ENCODE results near the gene BCAN. TPM values are rescaled to one million over a fixed set of nuclear protein-coding genes. Genes with fewer than 3 reads are reported as not detected.
A peak's percentile ranks its signal among the peaks of the same experiment; 100 is the strongest.

Gene BCAN
- total RNA-seq, 1 experiment from 2014 or later: 1.2 TPM

DNA sequence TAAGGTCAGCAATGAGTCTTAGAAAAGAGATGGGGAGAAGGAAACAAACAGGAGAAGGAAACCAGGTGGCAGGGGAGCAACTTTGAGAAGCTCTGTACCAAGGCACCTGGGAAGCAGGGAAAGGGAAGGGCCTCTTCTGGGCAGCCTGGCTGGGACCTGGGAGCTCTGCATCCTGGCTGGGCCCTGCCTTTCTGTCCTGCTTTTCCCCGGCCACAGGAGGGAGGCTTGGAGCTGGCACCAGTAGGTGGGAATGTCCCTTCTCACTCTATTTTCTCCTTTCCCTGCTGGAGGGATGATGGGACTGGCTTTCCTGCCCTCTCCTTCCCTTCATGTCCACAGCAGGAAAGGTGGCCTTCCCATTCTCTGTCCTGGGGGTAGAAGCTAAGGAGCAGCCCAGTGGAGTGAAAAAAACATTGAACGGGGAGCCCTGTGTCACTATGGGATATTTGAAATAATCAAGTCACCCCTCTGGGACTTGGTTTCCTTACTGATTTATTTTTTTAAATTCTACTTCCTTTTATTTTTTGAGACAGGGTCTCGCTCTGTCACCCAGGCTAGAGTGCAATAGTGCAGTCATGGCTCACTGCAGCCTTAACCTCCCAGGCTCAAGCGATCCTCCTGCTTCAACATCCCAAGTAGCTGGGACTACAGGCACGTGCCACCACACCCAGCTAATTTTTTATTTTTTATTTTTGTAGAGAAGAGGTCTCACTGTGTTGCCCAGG, 40.4 kb downstream of the BCAN start:
- H3K9me3 ChIP-seq (ENCODE audit: control insufficient read depth, low read depth, low read length): no peaks in the 10 kb centered on the region
- H3K27me3 ChIP-seq (ENCODE audit: insufficient read depth, low read length): no peaks in the 10 kb centered on the region
- H2AK5ac ChIP-seq (ENCODE audit: insufficient read length, low read length): no peak overlapping the region
- no peak overlapping the region for H2AFZ ChIP-seq (ENCODE audit: low read length)
- no peak overlapping the region for H3K56ac ChIP-seq (ENCODE audit: insufficient read length, low read depth, low read length)
- no peaks in the 10 kb centered on the region for H3K4me1 ChIP-seq (ENCODE audit: insufficient read depth, low read length)
- peaks cover 34% of the 10 kb centered on the region for H3K27me3 Mint-ChIP-seq (ENCODE audit: low read depth)
- H3K79me1 ChIP-seq (ENCODE audit: insufficient read depth, low read depth, low read length, poor library complexity, severe bottlenecking): no peaks in the 10 kb centered on the region
- no peak overlapping the region for H3K4me2 ChIP-seq (ENCODE audit: insufficient read depth, insufficient read length, low read length)
- no peak overlapping the region for H2BK12ac ChIP-seq (ENCODE audit: insufficient read length, low read depth, low read length)
- no peak overlapping the region for H2BK120ac ChIP-seq (ENCODE audit: low read depth, low read length, poor library complexity, severe bottlenecking)
- H3K4ac ChIP-seq (ENCODE audit: low read depth, low read length): no peak overlapping the region
- H3K4me1 Mint-ChIP-seq: peaks cover 25 to 39% of the 10 kb centered on the region in 2 experiments
- no peak overlapping the region for H2BK5ac ChIP-seq (ENCODE audit: insufficient read length, low read length)
- H4K8ac ChIP-seq (replicated peaks; ENCODE audit: insufficient read length, low read depth, low read length): no peak overlapping the region
- no peak overlapping the region for H3K9ac ChIP-seq (ENCODE audit: extremely low read depth, insufficient read length, low read length)
- peak; percentile 77 for DNase-seq
- no peak overlapping the region for H3K27ac ChIP-seq (ENCODE audit: insufficient read length, low read depth, low read length)
- no CpG with 5 or more reads among the region's 5 CpGs for WGBS (ENCODE audit: extremely low coverage, insufficient read length, low lambda C conversion rate)
- no peak overlapping the region for H3K4me3 Mint-ChIP-seq
- no peaks in the 10 kb centered on the region for H3K9me3 Mint-ChIP-seq
- TF ChIP-seq, protein P1, sequence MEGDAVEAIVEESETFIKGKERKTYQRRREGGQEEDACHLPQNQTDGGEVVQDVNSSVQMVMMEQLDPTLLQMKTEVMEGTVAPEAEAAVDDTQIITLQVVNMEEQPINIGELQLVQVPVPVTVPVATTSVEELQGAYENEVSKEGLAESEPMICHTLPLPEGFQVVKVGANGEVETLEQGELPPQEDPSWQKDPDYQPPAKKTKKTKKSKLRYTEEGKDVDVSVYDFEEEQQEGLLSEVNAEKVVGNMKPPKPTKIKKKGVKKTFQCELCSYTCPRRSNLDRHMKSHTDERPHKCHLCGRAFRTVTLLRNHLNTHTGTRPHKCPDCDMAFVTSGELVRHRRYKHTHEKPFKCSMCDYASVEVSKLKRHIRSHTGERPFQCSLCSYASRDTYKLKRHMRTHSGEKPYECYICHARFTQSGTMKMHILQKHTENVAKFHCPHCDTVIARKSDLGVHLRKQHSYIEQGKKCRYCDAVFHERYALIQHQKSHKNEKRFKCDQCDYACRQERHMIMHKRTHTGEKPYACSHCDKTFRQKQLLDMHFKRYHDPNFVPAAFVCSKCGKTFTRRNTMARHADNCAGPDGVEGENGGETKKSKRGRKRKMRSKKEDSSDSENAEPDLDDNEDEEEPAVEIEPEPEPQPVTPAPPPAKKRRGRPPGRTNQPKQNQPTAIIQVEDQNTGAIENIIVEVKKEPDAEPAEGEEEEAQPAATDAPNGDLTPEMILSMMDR (conservative IDR thresholded peaks at IDR 0.05): peak; percentile 52
- H2BK15ac ChIP-seq (ENCODE audit: low read depth, low read length): no peak overlapping the region
- H4K20me1 ChIP-seq (ENCODE audit: control insufficient read depth, insufficient read depth, insufficient read length): no peaks in the 10 kb centered on the region
- no peak overlapping the region for H2BK20ac ChIP-seq (ENCODE audit: low read depth, low read length, poor library complexity, severe bottlenecking)
- no peaks in the 10 kb centered on the region for H3K36me3 Mint-ChIP-seq (ENCODE audit: insufficient read depth in 1 of 3, low read depth in 3 of 3)
- H3K18ac ChIP-seq (ENCODE audit: insufficient read length, low read depth, low read length): no peak overlapping the region
- H3K23ac ChIP-seq (ENCODE audit: insufficient read length, low read depth, low read length): no peak overlapping the region
- no peak overlapping the region for H3K14ac ChIP-seq (ENCODE audit: insufficient read depth, low read length)
- peak overlapping the region in 1 of 3 experiments; percentile 40; a peak in 1 of 7 replicates for H3K27ac Mint-ChIP-seq
- no peaks in the 10 kb centered on the region for H3K23me2 ChIP-seq (ENCODE audit: insufficient read length, low read depth, low read length, poor library complexity, severe bottlenecking)
- H4K91ac ChIP-seq (ENCODE audit: insufficient read length, low read depth, low read length): no peak overlapping the region
- H3K79me2 ChIP-seq (ENCODE audit: insufficient read depth, low read length): no peaks in the 10 kb centered on the region
- H3T11ph ChIP-seq (ENCODE audit: low read length): no peak overlapping the region
- H4K5ac ChIP-seq (ENCODE audit: insufficient read length, low read depth, low read length): no peak overlapping the region
